GM23338 (cell line): Measurements from ENCODE around the gene ZNF281. TPM values are rescaled to one million over a fixed set of nuclear protein-coding genes. Genes with fewer than 3 reads are reported as not detected.
A peak's percentile ranks its signal among the peaks of the same experiment; 100 is the strongest.
"Not testable (repeated sequence)": the region's sequence is repeated elsewhere in the genome, so short reads cannot be mapped to it uniquely, and the experiment has no call there.

Experiments
- ATAC-seq: fragments of 200-7000 bp; cut with Tn5 transposase; 3 replicates; pipeline ENCODE4 v1.9.1; 2020
- DNase-seq: peaks from one replicate; pipeline ENCODE4 v3.0.0-alpha.2; 2015; ENCODE audit warnings: low spot score
- H2AFZ ChIP-seq: fragments of 200-600 bp; sonication (generic); 2 replicates; pipeline ENCODE4 v1.8.0; 2016; ENCODE audit warnings: antibody characterized with exemption, mild to moderate bottlenecking, moderate library complexity
- H3F3A ChIP-seq: fragments of 200-600 bp; sonication (generic); replicated peaks from 2 replicates; pipeline ENCODE4 v1.8.0; 2017; ENCODE audit warnings: antibody characterized with exemption, mixed run types, low read depth
- H3K27ac ChIP-seq: fragments of 200-600 bp; sonication (generic); 2 replicates; pipeline ENCODE4 v1.6.1; 2016; ENCODE audit warnings: low read depth
- H3K27me3 ChIP-seq: fragments of 200-600 bp; sonication (generic); 2 replicates; pipeline ENCODE4 v1.8.0; 2016; ENCODE audit warnings: mild to moderate bottlenecking, mixed run types, moderate library complexity; ENCODE audit not compliant: insufficient read depth
- H3K36me3 ChIP-seq: fragments of 200-600 bp; sonication (generic); 2 replicates; pipeline ENCODE4 v1.8.0; 2016; ENCODE audit warnings: mild to moderate bottlenecking; ENCODE audit not compliant: insufficient read depth
- H3K4me1 ChIP-seq: fragments of 200-600 bp; sonication (generic); 2 replicates; pipeline ENCODE4 v1.8.0; 2016; ENCODE audit warnings: mild to moderate bottlenecking, moderate library complexity; ENCODE audit not compliant: insufficient read depth
- H3K4me2 ChIP-seq: fragments of 200-600 bp; sonication (generic); 2 replicates; pipeline ENCODE4 v1.7.1; 2017; ENCODE audit warnings: mixed run types
- H3K4me3 ChIP-seq: fragments of 200-600 bp; sonication (generic); 2 replicates; pipeline ENCODE4 v1.6.1; 2016; ENCODE audit warnings: mixed run types
- H3K79me2 ChIP-seq: fragments of 200-600 bp; sonication (generic); replicated peaks from 2 replicates; pipeline ENCODE4 v1.8.0; 2017; ENCODE audit warnings: mild to moderate bottlenecking; ENCODE audit not compliant: insufficient read depth
- H3K9me2 ChIP-seq: fragments of 200-600 bp; sonication (generic); 2 replicates; pipeline ENCODE4 v1.8.0; 2017; ENCODE audit not compliant: insufficient read depth
- H4K20me1 ChIP-seq: fragments of 200-600 bp; sonication (generic); replicated peaks from 2 replicates; pipeline ENCODE4 v1.8.0; 2017; ENCODE audit warnings: mild to moderate bottlenecking; ENCODE audit not compliant: insufficient read depth
- H3K27ac Mint-ChIP-seq: 2 replicates; pipeline ENCODE4 v1.8.0; 2020; ENCODE audit warnings: inconsistent platforms, mild to moderate bottlenecking, moderate library complexity, mixed read lengths
- H3K27me3 Mint-ChIP-seq: 3 replicates; pipeline ENCODE4 v1.8.0; 2022; ENCODE audit warnings: low read depth, mild to moderate bottlenecking, moderate library complexity, mixed read lengths, inconsistent platforms; ENCODE audit not compliant: insufficient read depth, poor library complexity
- H3K36me3 Mint-ChIP-seq: 3 replicates; pipeline ENCODE4 v1.8.0; 2021; ENCODE audit warnings: low read depth, mild to moderate bottlenecking, inconsistent platforms, moderate library complexity, mixed read lengths
- H3K4me1 Mint-ChIP-seq: 3 replicates; pipeline ENCODE4 v1.8.0; 2020; ENCODE audit warnings: mild to moderate bottlenecking, inconsistent platforms, mixed read lengths
- H3K4me3 Mint-ChIP-seq: 3 replicates; pipeline ENCODE4 v1.8.0; 2021; ENCODE audit warnings: moderate library complexity, mild to moderate bottlenecking, inconsistent platforms, mixed read lengths
- H3K9me3 Mint-ChIP-seq: 3 replicates; pipeline ENCODE4 v1.8.0; 2020; ENCODE audit warnings: moderate library complexity, mild to moderate bottlenecking, inconsistent platforms, mixed read lengths
- CREB1 ChIP-seq: fragments of 250-450 bp; sonication (Bioruptor Pico); IDR thresholded peaks from 2 replicates; pipeline ENCODE4 v1.5.0; 2020; ENCODE audit warnings: low read depth, mild to moderate bottlenecking, moderate library complexity
- EZH2phosphoT487 ChIP-seq: fragments of 200-600 bp; sonication (generic); IDR thresholded peaks from one replicate; pipeline ENCODE4 v1.8.1; 2018; ENCODE audit warnings: antibody characterized with exemption; ENCODE audit not compliant: unreplicated experiment
- NANOG ChIP-seq: IDR thresholded peaks from 2 replicates; pipeline ENCODE4 v1.6.1; 2016; ENCODE audit warnings: antibody characterized with exemption, borderline replicate concordance
- POLR2AphosphoS5 ChIP-seq: IDR thresholded peaks from 2 replicates; pipeline ENCODE4 v1.6.1; 2016; ENCODE audit warnings: antibody characterized with exemption, low read depth
- ZNF331 ChIP-seq: fragments of 250-450 bp; sonication (Bioruptor Pico); IDR thresholded peaks from 2 replicates; pipeline ENCODE4 v1.5.0; 2020; ENCODE audit warnings: low read depth, mild to moderate bottlenecking, moderate library complexity
- polyA plus RNA-seq: library from polyadenylated mRNA; unstranded; fragments of >200 nt; fragmentation: Nextera tagmentation; extraction: Ambion mirVana; gene quantifications from 2 replicates; pipeline ENCODE4 v1.2.1, GENCODE V29; 2016
- total RNA-seq: library from RNA; depleted of rRNA; stranded (reverse); fragments of >200 nt; shearing (Covaris generic); gene quantifications from 2 replicates; pipeline ENCODE4 v1.2.3, GENCODE V29; 2014
- TF ChIP-seq, protein P1 (sequence below): fragments of 250-450 bp; sonication (Bioruptor Pico); IDR thresholded peaks from 2 replicates; pipeline ENCODE4 v1.5.0; 2020; ENCODE audit warnings: mild to moderate bottlenecking, moderate library complexity
- TF ChIP-seq, protein P2 (sequence below): IDR thresholded peaks from one replicate; pipeline ENCODE4 v1.6.1; 2018; ENCODE audit warnings: antibody characterized with exemption; ENCODE audit not compliant: unreplicated experiment

The ZNF281 gene
- total and polyA plus RNA-seq, 2 experiments from 2014 or later, result 62.1 to 79.3 TPM

- H3K27ac Mint-ChIP-seq, result no peak overlapping the region
- H3K4me2 ChIP-seq, result peak overlapping the region; percentile 51
- TF ChIP-seq EZH2phosphoT487, result no peak
These were observed 47.4 kb downstream of the ZNF281 start for GRCh38 chr1:200362421-200362820.

DNA sequence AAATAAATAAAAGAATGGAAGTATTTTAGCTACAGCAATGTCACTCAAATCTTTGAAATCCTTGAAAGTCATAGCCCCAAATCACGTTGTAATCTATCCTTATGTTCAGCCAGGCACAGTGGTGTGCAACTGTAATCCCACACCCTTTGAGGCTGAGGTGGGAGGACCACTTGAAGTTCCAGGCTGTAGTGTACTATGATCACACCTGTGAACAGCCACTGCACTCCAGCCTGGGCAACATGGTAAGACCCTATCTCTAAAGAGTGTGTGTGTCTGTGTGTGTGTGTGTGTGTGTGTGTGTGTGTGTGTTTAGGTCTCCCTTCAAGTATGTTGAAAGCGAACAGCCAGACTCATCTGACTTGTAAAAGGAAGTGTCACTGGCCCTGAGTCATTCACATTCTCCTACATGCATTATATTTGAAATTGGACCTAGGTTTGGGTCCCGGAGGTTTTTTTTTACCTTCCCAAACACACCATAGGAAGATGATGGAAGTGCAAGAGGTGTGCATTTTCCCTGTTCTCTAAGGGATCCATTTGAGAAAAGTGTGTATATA is 50.1 kb downstream of the ZNF281 start:
- peaks cover 13% of the 10 kb centered on the region for H3K4me1 Mint-ChIP-seq
- no peaks in the 10 kb centered on the region for H3K27me3 ChIP-seq
- H3K36me3 Mint-ChIP-seq, result peaks cover 6% of the 10 kb centered on the region; the same call in 2 of the 3 replicates
- no peaks in the 10 kb centered on the region for H3K79me2 ChIP-seq
- no peaks in the 10 kb centered on the region for H3K9me3 Mint-ChIP-seq
- no peaks in the 10 kb centered on the region for H4K20me1 ChIP-seq
- H2AFZ ChIP-seq, result no peak overlapping the region
- H3K27me3 Mint-ChIP-seq, result peaks cover 10% of the 10 kb centered on the region
- peaks cover 20% of the 10 kb centered on the region for H3K4me1 ChIP-seq
- no peak overlapping the region for H3K27ac ChIP-seq
- H3K27ac Mint-ChIP-seq, result no peak overlapping the region
- H3K4me3 Mint-ChIP-seq, result no peak overlapping the region
- no peaks in the 10 kb centered on the region for H3K9me2 ChIP-seq
- no peak overlapping the region for H3K4me3 ChIP-seq
- no peak overlapping the region for H3K4me2 ChIP-seq
- DNase-seq (no peak), ATAC-seq (no peak)
- TF ChIP-seq EZH2phosphoT487 (no peak), POLR2AphosphoS5 (no peak), CREB1 (CRISPR knock-in tag) (no peak), NANOG (no peak), ZNF331 (CRISPR knock-in tag) (no peak)
- TF ChIP-seq, protein P1, sequence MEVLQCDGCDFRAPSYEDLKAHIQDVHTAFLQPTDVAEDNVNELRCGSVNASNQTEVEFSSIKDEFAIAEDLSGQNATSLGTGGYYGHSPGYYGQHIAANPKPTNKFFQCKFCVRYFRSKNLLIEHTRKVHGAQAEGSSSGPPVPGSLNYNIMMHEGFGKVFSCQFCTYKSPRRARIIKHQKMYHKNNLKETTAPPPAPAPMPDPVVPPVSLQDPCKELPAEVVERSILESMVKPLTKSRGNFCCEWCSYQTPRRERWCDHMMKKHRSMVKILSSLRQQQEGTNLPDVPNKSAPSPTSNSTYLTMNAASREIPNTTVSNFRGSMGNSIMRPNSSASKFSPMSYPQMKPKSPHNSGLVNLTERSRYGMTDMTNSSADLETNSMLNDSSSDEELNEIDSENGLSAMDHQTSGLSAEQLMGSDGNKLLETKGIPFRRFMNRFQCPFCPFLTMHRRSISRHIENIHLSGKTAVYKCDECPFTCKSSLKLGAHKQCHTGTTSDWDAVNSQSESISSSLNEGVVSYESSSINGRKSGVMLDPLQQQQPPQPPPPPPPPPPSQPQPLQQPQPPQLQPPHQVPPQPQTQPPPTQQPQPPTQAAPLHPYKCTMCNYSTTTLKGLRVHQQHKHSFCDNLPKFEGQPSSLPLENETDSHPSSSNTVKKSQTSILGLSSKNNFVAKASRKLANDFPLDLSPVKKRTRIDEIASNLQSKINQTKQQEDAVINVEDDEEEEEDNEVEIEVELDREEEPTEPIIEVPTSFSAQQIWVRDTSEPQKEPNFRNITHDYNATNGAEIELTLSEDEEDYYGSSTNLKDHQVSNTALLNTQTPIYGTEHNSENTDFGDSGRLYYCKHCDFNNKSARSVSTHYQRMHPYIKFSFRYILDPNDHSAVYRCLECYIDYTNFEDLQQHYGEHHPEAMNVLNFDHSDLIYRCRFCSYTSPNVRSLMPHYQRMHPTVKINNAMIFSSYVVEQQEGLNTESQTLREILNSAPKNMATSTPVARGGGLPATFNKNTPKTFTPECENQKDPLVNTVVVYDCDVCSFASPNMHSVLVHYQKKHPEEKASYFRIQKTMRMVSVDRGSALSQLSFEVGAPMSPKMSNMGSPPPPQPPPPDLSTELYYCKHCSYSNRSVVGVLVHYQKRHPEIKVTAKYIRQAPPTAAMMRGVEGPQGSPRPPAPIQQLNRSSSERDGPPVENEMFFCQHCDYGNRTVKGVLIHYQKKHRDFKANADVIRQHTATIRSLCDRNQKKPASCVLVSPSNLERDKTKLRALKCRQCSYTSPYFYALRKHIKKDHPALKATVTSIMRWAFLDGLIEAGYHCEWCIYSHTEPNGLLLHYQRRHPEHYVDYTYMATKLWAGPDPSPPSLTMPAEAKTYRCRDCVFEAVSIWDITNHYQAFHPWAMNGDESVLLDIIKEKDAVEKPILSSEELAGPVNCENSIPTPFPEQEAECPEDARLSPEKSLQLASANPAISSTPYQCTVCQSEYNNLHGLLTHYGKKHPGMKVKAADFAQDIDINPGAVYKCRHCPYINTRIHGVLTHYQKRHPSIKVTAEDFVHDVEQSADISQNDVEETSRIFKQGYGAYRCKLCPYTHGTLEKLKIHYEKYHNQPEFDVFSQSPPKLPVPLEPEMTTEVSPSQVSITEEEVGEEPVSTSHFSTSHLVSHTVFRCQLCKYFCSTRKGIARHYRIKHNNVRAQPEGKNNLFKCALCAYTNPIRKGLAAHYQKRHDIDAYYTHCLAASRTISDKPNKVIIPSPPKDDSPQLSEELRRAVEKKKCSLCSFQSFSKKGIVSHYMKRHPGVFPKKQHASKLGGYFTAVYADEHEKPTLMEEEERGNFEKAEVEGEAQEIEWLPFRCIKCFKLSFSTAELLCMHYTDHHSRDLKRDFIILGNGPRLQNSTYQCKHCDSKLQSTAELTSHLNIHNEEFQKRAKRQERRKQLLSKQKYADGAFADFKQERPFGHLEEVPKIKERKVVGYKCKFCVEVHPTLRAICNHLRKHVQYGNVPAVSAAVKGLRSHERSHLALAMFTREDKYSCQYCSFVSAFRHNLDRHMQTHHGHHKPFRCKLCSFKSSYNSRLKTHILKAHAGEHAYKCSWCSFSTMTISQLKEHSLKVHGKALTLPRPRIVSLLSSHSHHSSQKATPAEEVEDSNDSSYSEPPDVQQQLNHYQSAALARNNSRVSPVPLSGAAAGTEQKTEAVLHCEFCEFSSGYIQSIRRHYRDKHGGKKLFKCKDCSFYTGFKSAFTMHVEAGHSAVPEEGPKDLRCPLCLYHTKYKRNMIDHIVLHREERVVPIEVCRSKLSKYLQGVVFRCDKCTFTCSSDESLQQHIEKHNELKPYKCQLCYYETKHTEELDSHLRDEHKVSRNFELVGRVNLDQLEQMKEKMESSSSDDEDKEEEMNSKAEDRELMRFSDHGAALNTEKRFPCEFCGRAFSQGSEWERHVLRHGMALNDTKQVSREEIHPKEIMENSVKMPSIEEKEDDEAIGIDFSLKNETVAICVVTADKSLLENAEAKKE (CRISPR knock-in tag), result no peak
- TF ChIP-seq, protein P2, sequence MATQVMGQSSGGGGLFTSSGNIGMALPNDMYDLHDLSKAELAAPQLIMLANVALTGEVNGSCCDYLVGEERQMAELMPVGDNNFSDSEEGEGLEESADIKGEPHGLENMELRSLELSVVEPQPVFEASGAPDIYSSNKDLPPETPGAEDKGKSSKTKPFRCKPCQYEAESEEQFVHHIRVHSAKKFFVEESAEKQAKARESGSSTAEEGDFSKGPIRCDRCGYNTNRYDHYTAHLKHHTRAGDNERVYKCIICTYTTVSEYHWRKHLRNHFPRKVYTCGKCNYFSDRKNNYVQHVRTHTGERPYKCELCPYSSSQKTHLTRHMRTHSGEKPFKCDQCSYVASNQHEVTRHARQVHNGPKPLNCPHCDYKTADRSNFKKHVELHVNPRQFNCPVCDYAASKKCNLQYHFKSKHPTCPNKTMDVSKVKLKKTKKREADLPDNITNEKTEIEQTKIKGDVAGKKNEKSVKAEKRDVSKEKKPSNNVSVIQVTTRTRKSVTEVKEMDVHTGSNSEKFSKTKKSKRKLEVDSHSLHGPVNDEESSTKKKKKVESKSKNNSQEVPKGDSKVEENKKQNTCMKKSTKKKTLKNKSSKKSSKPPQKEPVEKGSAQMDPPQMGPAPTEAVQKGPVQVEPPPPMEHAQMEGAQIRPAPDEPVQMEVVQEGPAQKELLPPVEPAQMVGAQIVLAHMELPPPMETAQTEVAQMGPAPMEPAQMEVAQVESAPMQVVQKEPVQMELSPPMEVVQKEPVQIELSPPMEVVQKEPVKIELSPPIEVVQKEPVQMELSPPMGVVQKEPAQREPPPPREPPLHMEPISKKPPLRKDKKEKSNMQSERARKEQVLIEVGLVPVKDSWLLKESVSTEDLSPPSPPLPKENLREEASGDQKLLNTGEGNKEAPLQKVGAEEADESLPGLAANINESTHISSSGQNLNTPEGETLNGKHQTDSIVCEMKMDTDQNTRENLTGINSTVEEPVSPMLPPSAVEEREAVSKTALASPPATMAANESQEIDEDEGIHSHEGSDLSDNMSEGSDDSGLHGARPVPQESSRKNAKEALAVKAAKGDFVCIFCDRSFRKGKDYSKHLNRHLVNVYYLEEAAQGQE, result no peak
- no peaks in the 10 kb centered on the region for H3K36me3 ChIP-seq
- H3F3A ChIP-seq, result peaks cover 9% of the 10 kb centered on the region; the same call in 1 of the 2 replicates

More at GRCh38 chr1:200362421-200362820, 47.4 kb downstream of the ZNF281 start:
- no peaks in the 10 kb centered on the region for H3K79me2 ChIP-seq
- no peaks in the 10 kb centered on the region for H4K20me1 ChIP-seq
- no peaks in the 10 kb centered on the region for H3K36me3 ChIP-seq
- Mint-ChIP-seq H3K36me3 (peaks cover 15% of the 10 kb centered on the region), H3K27me3 (peaks cover 7% of the 10 kb centered on the region), H3K4me1 (peaks cover 25% of the 10 kb centered on the region), H3K9me3 (no peaks in the 10 kb centered on the region), H3K4me3 (no peak overlapping the region; the same call in 2 of the 3 replicates)
- H3K27me3 ChIP-seq, result no peaks in the 10 kb centered on the region
- H3K4me1 ChIP-seq, result peaks cover 40% of the 10 kb centered on the region
- peaks cover 12% of the 10 kb centered on the region; the same call in 1 of the 2 replicates for H3F3A ChIP-seq
- no peaks in the 10 kb centered on the region for H3K9me2 ChIP-seq
- peak; percentile 53 for ATAC-seq
- H3K4me3 ChIP-seq, result no peak overlapping the region
- H3K27ac ChIP-seq, result peak overlapping the region; percentile 97
- no peak overlapping the region for H2AFZ ChIP-seq
- DNase-seq, result peak; percentile 26

GRCh38 chr1:200357925-200358324 is 51.9 kb downstream of the ZNF281 start:
- peaks cover 17% of the 10 kb centered on the region for H3K4me1 Mint-ChIP-seq
- H4K20me1 ChIP-seq, H3K9me3 Mint-ChIP-seq, H3K27ac ChIP-seq, DNase-seq, ATAC-seq, H3K36me3 Mint-ChIP-seq, H3K36me3 ChIP-seq, H3K79me2 ChIP-seq, H3K4me3 ChIP-seq, H3K4me2 ChIP-seq, H3K27ac Mint-ChIP-seq, H2AFZ ChIP-seq, H3K27me3 Mint-ChIP-seq, H3K9me2 ChIP-seq, H3K27me3 ChIP-seq, H3F3A ChIP-seq, H3K4me3 Mint-ChIP-seq: not testable (repeated sequence)
- peaks cover 14% of the 10 kb centered on the region for H3K4me1 ChIP-seq
